HCT116 (cell line): ENCODE measurements around the gene LZTS3. TPM values are rescaled to one million over a fixed set of nuclear protein-coding genes. Genes with fewer than 3 reads are reported as not detected.

ENCODE experiments used
- ATAC-seq: fragments of 200-7000 bp; cut with Tn5 transposase; 2 replicates; pipeline ENCODE4 v1.9.1; 2020; ENCODE audit warnings: mild to moderate bottlenecking, moderate library complexity
- BruUV-seq: library from RNA; stranded (reverse); fragments of 400-500 nt; replicated peaks from 2 replicates; lab custom pipeline; 2021; lab: Mats Ljungman, UMichigan
- CTCF ChIA-PET: fragments of 300-600 bp; sonication (Branson Sonifier 250); formaldehyde crosslinking; loops from one replicate; lab custom pipeline; 2021; ENCODE audit warnings: antibody characterized with exemption; lab: Charles Lee
- POLR2A ChIA-PET: fragments of 300-600, 350-600 bp; sonication (Branson Sonifier 250); formaldehyde crosslinking; loops from one replicate; lab custom pipeline; 2021; ENCODE audit warnings: antibody characterized with exemption; lab: Charles Lee
- RAD21 ChIA-PET, 2 experiments: fragments of 300-600 bp; sonication (Branson Sonifier 250); formaldehyde crosslinking; loops; one replicate each; lab custom pipeline; 2023; ENCODE audit warnings: low total read pairs in 2 of 2; ENCODE audit not compliant: uncharacterized antibody in 2 of 2, unreplicated experiment in 2 of 2, low non-redundant PET in 1 of 2; lab: Charles Lee
- DNase-seq: peaks from one replicate; pipeline ENCODE4 v3.0.0-alpha.2; 2010; ENCODE audit warnings: low read depth, low spot score
- H2AFZ ChIP-seq: fragments of 200-600 bp; shearing (Covaris generic), sonication (generic); 2 replicates; pipeline ENCODE4 v1.6.1; 2017; ENCODE audit warnings: low read depth, mixed run types, mixed read lengths, antibody characterized with exemption, low read length; ENCODE audit not compliant: poor library complexity, severe bottlenecking
- H3K27ac ChIP-seq: 2 replicates; pipeline ENCODE4 v1.5.1; 2012; ENCODE audit warnings: low read depth, low read length
- H3K27me3 ChIP-seq: fragments of 200-600 bp; sonication (generic); 2 replicates; pipeline ENCODE4 v1.6.1; 2016; ENCODE audit warnings: mixed run types, low read length, mixed read lengths; ENCODE audit not compliant: insufficient read depth
- H3K36me3 ChIP-seq, 2 experiments: fragments of 200-500 bp in 1 of 2; fragments of 200-600 bp in 1 of 2; sonication (Bioruptor generic) in 1 of 2; sonication (generic) in 1 of 2; 2 replicates each; pipeline versions ENCODE4 v1.5.1 to v1.6.1; 2014 to 2016; ENCODE audit warnings: low read length in 2 of 2, inconsistent platforms in 1 of 2, mixed read lengths in 1 of 2, mixed run types in 1 of 2; ENCODE audit not compliant: insufficient read depth in 2 of 2, control insufficient read depth in 1 of 2
- H3K4me1 ChIP-seq, 2 experiments: fragments of 200-600 bp in 1 of 2; sonication (generic) in 1 of 2; 2 replicates each; pipeline versions ENCODE4 v1.5.1 to v1.6.1; 2012 to 2017; ENCODE audit warnings: low read length in 2 of 2, inconsistent platforms in 1 of 2, mild to moderate bottlenecking in 1 of 2, mixed read lengths in 1 of 2, mixed run types in 1 of 2, moderate library complexity in 1 of 2; ENCODE audit not compliant: insufficient read depth in 2 of 2, control insufficient read depth in 1 of 2
- H3K4me2 ChIP-seq: fragments of 200-600 bp; sonication (generic); 2 replicates; pipeline ENCODE4 v1.6.1; 2017; ENCODE audit warnings: mixed run types, low read length, mixed read lengths
- H3K4me3 ChIP-seq, 2 experiments: fragments of 200-600 bp in 1 of 2; sonication (generic) in 1 of 2; replicated peaks in 1 of 2; 2 replicates each; pipeline ENCODE4 v1.5.1; 2011 to 2016; ENCODE audit warnings: low read length in 2 of 2, control low read depth in 1 of 2, low read depth in 1 of 2, mild to moderate bottlenecking in 1 of 2, mixed read lengths in 1 of 2, mixed run types in 1 of 2
- H3K79me2 ChIP-seq: fragments of 200-600 bp; sonication (generic); 2 replicates; pipeline ENCODE4 v1.6.1; 2017; ENCODE audit warnings: mild to moderate bottlenecking, mixed run types, low read length, moderate library complexity, mixed read lengths; ENCODE audit not compliant: insufficient read depth
- H3K9ac ChIP-seq: fragments of 200-600 bp; sonication (generic); 2 replicates; pipeline ENCODE4 v1.6.1; 2016; ENCODE audit warnings: low read length, mixed read lengths
- H3K9me2 ChIP-seq: fragments of 200-600 bp; sonication (generic), shearing (Covaris generic); 2 replicates; pipeline ENCODE4 v1.6.1; 2017; ENCODE audit warnings: mixed run types, mild to moderate bottlenecking, moderate library complexity; ENCODE audit not compliant: insufficient read depth
- H3K9me3 ChIP-seq, 2 experiments: fragments of 200-500 bp in 1 of 2; fragments of 200-600 bp in 1 of 2; sonication (Bioruptor generic) in 1 of 2; sonication (generic) in 1 of 2; 2 replicates each; pipeline ENCODE4 v1.6.1; 2014 to 2017; ENCODE audit warnings: low read length in 2 of 2, mixed read lengths in 2 of 2, inconsistent platforms in 1 of 2, low read depth in 1 of 2, mild to moderate bottlenecking in 1 of 2, mixed run types in 1 of 2, moderate library complexity in 1 of 2; ENCODE audit not compliant: control insufficient read depth in 1 of 2, insufficient read depth in 1 of 2
- H4K20me1 ChIP-seq: fragments of 200-600 bp; sonication (generic), shearing (Covaris generic); 2 replicates; pipeline ENCODE4 v1.6.1; 2017; ENCODE audit warnings: mixed run types, mild to moderate bottlenecking, moderate library complexity; ENCODE audit not compliant: insufficient read depth
- ATF3 ChIP-seq: IDR thresholded peaks from 2 replicates; pipeline ENCODE4 v1.6.1; 2012
- CBX3 ChIP-seq: IDR thresholded peaks from 2 replicates; pipeline ENCODE4 v1.6.1; 2012; ENCODE audit warnings: low read depth
- ELF1 ChIP-seq: IDR thresholded peaks from 2 replicates; pipeline ENCODE4 v1.6.1; 2012; ENCODE audit warnings: low read depth, borderline replicate concordance
- POLR2A ChIP-seq: IDR thresholded peaks from 2 replicates; pipeline ENCODE4 v1.7.0; 2011; ENCODE audit warnings: borderline replicate concordance; ENCODE audit not compliant: insufficient read depth, insufficient read length; ENCODE audit errors: extremely low read depth
- POLR2AphosphoS5 ChIP-seq: IDR thresholded peaks from 2 replicates; pipeline ENCODE4 v1.6.1; 2011; ENCODE audit warnings: mild to moderate bottlenecking, low read depth, low read length, moderate library complexity
- SIN3A ChIP-seq: IDR thresholded peaks from 2 replicates; pipeline ENCODE4 v1.6.1; 2012; ENCODE audit warnings: low read depth
- SP1 ChIP-seq: IDR thresholded peaks from 2 replicates; pipeline ENCODE4 v1.6.1; 2012; ENCODE audit warnings: low read depth
- YY1 ChIP-seq: IDR thresholded peaks from 2 replicates; pipeline ENCODE4 v1.6.1; 2011; ENCODE audit warnings: low read length, low read depth, moderate library complexity, mild to moderate bottlenecking; ENCODE audit not compliant: insufficient replicate concordance; ENCODE audit errors: extremely low read depth
- intact Hi-C: fragments of 100-400 bp; cut with micrococcal nuclease; formaldehyde crosslinking; loops from 2 replicates; pipeline ENCODE4 v1.10.0; 2022
- total RNA-seq: library from RNA; stranded (reverse); gene quantifications from one replicate; pipeline ENCODE4 v1.2.1, GENCODE V29; 2021; ENCODE audit not compliant: unreplicated experiment
- TF ChIP-seq, protein P1 (sequence below): IDR thresholded peaks from 2 replicates; pipeline ENCODE4 v1.6.1; 2012
- TF ChIP-seq, protein P2 (sequence below): IDR thresholded peaks from 2 replicates; pipeline ENCODE4 v1.6.1; 2011; ENCODE audit warnings: mild to moderate bottlenecking, low read length, moderate library complexity; ENCODE audit not compliant: insufficient replicate concordance; ENCODE audit errors: extremely low read depth

Gene LZTS3
- total RNA-seq, 1 experiment from 2014 or later = 5.2 TPM

DNA sequence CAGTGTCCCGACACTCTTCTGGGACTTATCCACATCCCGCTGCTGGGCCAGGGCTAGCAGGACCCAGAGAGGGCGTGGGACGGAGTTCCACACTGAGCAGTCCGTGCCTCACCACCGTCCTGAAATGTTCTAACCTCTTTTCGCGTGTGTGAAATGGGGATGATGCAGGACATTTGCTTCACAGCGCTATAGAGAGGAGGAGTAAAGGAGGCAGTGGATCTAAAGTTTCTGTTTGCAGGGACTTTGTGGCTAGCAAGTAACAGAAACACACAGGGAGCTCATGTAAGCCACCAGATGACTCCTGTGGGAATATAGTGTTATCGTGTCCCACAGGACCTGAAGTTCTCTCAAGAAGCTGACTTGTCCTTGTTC, 36.6 kb upstream of the LZTS3 start:
- ATAC-seq (peak; percentile 43), DNase-seq (no peak)
- H3K9me3 ChIP-seq = no peaks in the 10 kb centered on the region
- H3K4me1 ChIP-seq = peaks cover 9 to 14% of the 10 kb centered on the region in 2 experiments; a peak in 3 of 4 replicates
- peaks cover 56% of the 10 kb centered on the region for H3K79me2 ChIP-seq
- POLR2A ChIA-PET = no interaction called here
- intact Hi-C loops = no loop called here
- RAD21 ChIA-PET = no interaction called here
- CTCF ChIA-PET = no interaction called here
- peak overlapping the region; percentile 89 for H3K9ac ChIP-seq
- no peaks in the 10 kb centered on the region for H3K9me2 ChIP-seq
- TF ChIP-seq ATF3 (no peak), SP1 (no peak), CBX3 (no peak), YY1 (no peak)
- H3K4me2 ChIP-seq = peak overlapping the region; percentile 91
- H3K27me3 ChIP-seq = no peaks in the 10 kb centered on the region
- H3K4me3 ChIP-seq = peak overlapping the region; percentile 88 to 94
- no peaks in the 10 kb centered on the region for H4K20me1 ChIP-seq
- H3K27ac ChIP-seq = peak overlapping the region; percentile 91
- H2AFZ ChIP-seq = no peak overlapping the region
- peaks cover 6 to 12% of the 10 kb centered on the region in 2 experiments; a peak in 2 of 4 replicates for H3K36me3 ChIP-seq
- BruUV-seq = no TSS peak

DNA sequence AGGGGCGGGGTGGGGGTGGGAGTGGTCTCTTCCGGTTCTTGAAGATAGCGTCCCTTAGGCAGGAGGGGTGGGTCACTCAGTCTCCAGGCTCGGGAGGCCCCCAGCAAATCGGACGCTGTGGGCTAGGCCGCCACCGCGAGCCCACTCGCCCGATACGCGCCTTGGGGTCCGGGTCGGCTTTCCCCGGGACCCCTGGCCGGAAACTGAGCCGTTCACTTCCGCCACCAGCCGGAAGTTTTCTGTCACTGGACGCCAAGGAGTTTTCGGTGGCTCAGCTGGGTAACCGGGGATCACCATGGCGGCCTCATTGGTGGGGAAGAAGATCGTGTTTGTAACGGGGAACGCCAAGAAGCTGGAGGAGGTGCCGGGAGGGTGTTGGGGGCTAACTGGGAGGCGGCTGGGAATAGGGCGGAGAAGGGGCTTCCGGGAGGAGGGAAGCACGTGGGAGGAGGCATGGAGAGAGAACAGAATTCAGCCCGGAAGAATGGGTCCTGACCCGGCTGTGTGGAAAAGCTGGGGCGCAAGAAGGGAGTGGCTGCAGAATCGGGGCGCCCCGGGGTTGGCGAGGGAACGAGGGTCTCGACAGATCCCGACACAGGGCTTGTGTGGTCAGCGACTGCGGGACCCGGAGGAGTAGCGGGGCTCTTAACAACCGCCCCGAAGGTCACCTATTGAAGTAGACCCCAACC, 36.1 kb upstream of the LZTS3 start, which contains the start of gene ITPA:
Gene ITPA (plus strand): TSS at position 242 of the 689 bp plus-strand sequence. CDS start 54 bp downstream, at position 296.
- Histone ChIP-seq H3K9me2 (no peaks in the 10 kb centered on the region), H3K4me3 (peak within 1 kb of the TSS; percentile 88 to 94), H3K9ac (peak within 1 kb of the TSS; percentile 89), H2AFZ (peak within 1 kb of the TSS; percentile 85), H3K4me1 (peaks cover 9 to 17% of the 10 kb centered on the region in 2 experiments; a peak in 3 of 4 replicates), H3K4me2 (peak within 1 kb of the TSS; percentile 91), H3K27ac (peak within 1 kb of the TSS; percentile 91), H3K27me3 (no peaks in the 10 kb centered on the region), H4K20me1 (no peaks in the 10 kb centered on the region), H3K79me2 (peaks cover 56% of the 10 kb centered on the region), H3K9me3 (no peaks in the 10 kb centered on the region), H3K36me3 (peaks cover 6 to 12% of the 10 kb centered on the region in 2 experiments; a peak in 2 of 4 replicates)
- intact Hi-C loops = no loop called here
- TF ChIP-seq, protein P1, sequence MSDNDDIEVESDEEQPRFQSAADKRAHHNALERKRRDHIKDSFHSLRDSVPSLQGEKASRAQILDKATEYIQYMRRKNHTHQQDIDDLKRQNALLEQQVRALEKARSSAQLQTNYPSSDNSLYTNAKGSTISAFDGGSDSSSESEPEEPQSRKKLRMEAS = peak; percentile 97
- TF ChIP-seq ELF1 = peak; percentile 69; the same call in 1 of the 2 replicates
- TF ChIP-seq CBX3 = no peak
- peak; percentile 75; the same call in 1 of the 2 replicates for TF ChIP-seq SIN3A
- TF ChIP-seq, protein P2, sequence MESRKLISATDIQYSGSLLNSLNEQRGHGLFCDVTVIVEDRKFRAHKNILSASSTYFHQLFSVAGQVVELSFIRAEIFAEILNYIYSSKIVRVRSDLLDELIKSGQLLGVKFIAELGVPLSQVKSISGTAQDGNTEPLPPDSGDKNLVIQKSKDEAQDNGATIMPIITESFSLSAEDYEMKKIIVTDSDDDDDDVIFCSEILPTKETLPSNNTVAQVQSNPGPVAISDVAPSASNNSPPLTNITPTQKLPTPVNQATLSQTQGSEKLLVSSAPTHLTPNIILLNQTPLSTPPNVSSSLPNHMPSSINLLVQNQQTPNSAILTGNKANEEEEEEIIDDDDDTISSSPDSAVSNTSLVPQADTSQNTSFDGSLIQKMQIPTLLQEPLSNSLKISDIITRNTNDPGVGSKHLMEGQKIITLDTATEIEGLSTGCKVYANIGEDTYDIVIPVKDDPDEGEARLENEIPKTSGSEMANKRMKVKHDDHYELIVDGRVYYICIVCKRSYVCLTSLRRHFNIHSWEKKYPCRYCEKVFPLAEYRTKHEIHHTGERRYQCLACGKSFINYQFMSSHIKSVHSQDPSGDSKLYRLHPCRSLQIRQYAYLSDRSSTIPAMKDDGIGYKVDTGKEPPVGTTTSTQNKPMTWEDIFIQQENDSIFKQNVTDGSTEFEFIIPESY = no peak
- peak; percentile 44 for TF ChIP-seq POLR2A
- peak; percentile 79 for TF ChIP-seq POLR2AphosphoS5
- ChIA-PET POLR2A (interaction anchor here (0.6 kb wide), 1 partner anchor 202 kb away, joined by 3 read pairs; no protein-coding TSS in a partner anchor), CTCF (interaction anchor here (0.7 kb wide), 1 partner anchor 9 kb away, joined by 4 read pairs; no protein-coding TSS in a partner anchor), RAD21 (no interaction called here)
- no peak for DNase-seq
- ATAC-seq = peak; percentile 57
- BruUV-seq = TSS peak; percentile 79
